Measurements from ENCODE around the gene SOX30. TPM values are rescaled to one million over a fixed set of nuclear protein-coding genes. Genes with fewer than 3 reads are reported as not detected.

The SOX30 gene
- total RNA-seq, 1 experiment from 2014 or later: 0.46 TPM

DNA sequence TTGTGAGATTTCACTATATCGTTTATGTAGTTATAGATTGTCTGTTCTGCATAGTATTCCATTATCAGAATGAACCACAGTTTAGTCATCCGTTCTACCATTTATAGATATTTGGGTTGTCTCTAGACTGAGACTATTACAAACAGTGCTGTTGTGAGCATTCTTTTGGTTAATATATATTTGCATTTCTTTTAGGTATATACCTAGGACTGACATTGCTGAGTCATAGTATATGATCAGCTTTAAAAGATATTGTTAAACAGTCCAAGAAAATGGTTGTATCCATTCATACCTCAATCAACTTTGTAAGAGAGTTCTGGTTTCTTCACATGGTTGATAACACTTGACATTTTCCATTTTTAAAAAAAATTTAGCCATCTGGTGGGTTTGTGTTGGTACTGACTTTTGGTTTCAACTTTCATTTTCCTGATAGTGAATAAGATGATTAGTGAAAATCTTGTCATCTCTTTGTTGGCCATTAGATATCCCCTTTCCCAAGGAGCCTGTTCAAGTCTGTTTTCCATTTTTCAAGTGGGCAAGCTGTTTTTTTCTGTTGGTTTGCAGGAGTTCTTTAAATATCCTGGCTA is 53.8 kb downstream of the SOX30 start:
- POLR2A ChIA-PET: no interaction called here
- no peaks in the 10 kb centered on the region for H3K36me3 Mint-ChIP-seq
- no peaks in the 10 kb centered on the region for H3K9me3 Mint-ChIP-seq
- no peak for ATAC-seq
- TF ChIP-seq, protein P1, sequence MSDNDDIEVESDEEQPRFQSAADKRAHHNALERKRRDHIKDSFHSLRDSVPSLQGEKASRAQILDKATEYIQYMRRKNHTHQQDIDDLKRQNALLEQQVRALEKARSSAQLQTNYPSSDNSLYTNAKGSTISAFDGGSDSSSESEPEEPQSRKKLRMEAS (CRISPR knock-in tag; IDR thresholded peaks at IDR 0.05): no peak
- TF ChIP-seq, protein P2, sequence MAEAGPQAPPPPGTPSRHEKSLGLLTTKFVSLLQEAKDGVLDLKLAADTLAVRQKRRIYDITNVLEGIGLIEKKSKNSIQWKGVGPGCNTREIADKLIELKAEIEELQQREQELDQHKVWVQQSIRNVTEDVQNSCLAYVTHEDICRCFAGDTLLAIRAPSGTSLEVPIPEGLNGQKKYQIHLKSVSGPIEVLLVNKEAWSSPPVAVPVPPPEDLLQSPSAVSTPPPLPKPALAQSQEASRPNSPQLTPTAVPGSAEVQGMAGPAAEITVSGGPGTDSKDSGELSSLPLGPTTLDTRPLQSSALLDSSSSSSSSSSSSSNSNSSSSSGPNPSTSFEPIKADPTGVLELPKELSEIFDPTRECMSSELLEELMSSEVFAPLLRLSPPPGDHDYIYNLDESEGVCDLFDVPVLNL (CRISPR knock-in tag; IDR thresholded peaks at IDR 0.05; ENCODE audit: borderline replicate concordance, low read depth): no peak
- TF ChIP-seq KAT7 (CRISPR knock-in tag; IDR thresholded peaks at IDR 0.05; ENCODE audit: borderline replicate concordance): no peak
- TF ChIP-seq SP1 (CRISPR knock-in tag; conservative IDR thresholded peaks at IDR 0.05): no peak
- TF ChIP-seq GRHL2 (CRISPR knock-in tag; IDR thresholded peaks at IDR 0.05; ENCODE audit: insufficient replicate concordance, severe bottlenecking): no peak
- no peak for TF ChIP-seq ZBTB21 (CRISPR knock-in tag; IDR thresholded peaks at IDR 0.05; ENCODE audit: borderline replicate concordance)
- no peak for TF ChIP-seq ZNF532 (CRISPR knock-in tag; IDR thresholded peaks at IDR 0.05; ENCODE audit: borderline replicate concordance)
- TF ChIP-seq SOX15 (CRISPR knock-in tag; IDR thresholded peaks at IDR 0.05): no peak
- no peak for TF ChIP-seq MYBL2 (CRISPR knock-in tag; IDR thresholded peaks at IDR 0.05)
- TF ChIP-seq NFE2L1 (CRISPR knock-in tag; IDR thresholded peaks at IDR 0.05): no peak
- H3K27me3 Mint-ChIP-seq (ENCODE audit: low read depth): no peaks in the 10 kb centered on the region
- CTCF ChIA-PET: no interaction called here
- no peak overlapping the region for H3K4me3 Mint-ChIP-seq
- no peak for DNase-seq (ENCODE audit: low spot score)
- peaks cover 1% of the 10 kb centered on the region; the same call in 1 of the 2 replicates for H3K4me1 Mint-ChIP-seq
- H3K27ac Mint-ChIP-seq: no peak overlapping the region

- peaks cover 6% of the 10 kb centered on the region for H3K4me1 Mint-ChIP-seq
- no peak overlapping the region for H3K4me3 Mint-ChIP-seq
- H3K36me3 Mint-ChIP-seq: no peaks in the 10 kb centered on the region
- ChIA-PET CTCF (no interaction called here), POLR2A (interaction anchor here (0.7 kb wide), 1 partner anchor 25 kb away, joined by 3 read pairs; no protein-coding TSS in a partner anchor)
- no peaks in the 10 kb centered on the region for H3K9me3 Mint-ChIP-seq
- no peak overlapping the region for H3K27ac Mint-ChIP-seq
- ATAC-seq: no peak
- H3K27me3 Mint-ChIP-seq (ENCODE audit: low read depth): no peaks in the 10 kb centered on the region
- no peak for DNase-seq (ENCODE audit: low spot score)
- TF ChIP-seq NFATC4 (CRISPR knock-in tag; IDR thresholded peaks at IDR 0.05) (no peak), ERG (CRISPR knock-in tag; IDR thresholded peaks at IDR 0.05) (no peak), AFF4 (CRISPR knock-in tag; IDR thresholded peaks at IDR 0.05; ENCODE audit: borderline replicate concordance) (no peak), PRRX2 (CRISPR knock-in tag; IDR thresholded peaks at IDR 0.05) (no peak), TP53 (CRISPR knock-in tag; IDR thresholded peaks at IDR 0.05) (no peak), ZNF138 (CRISPR knock-in tag; conservative IDR thresholded peaks at IDR 0.05) (no peak), ATF1 (CRISPR knock-in tag; IDR thresholded peaks at IDR 0.05) (no peak), ZNF263 (CRISPR knock-in tag; IDR thresholded peaks at IDR 0.05; ENCODE audit: low read depth) (no peak)
- TF ChIP-seq, protein P3, sequence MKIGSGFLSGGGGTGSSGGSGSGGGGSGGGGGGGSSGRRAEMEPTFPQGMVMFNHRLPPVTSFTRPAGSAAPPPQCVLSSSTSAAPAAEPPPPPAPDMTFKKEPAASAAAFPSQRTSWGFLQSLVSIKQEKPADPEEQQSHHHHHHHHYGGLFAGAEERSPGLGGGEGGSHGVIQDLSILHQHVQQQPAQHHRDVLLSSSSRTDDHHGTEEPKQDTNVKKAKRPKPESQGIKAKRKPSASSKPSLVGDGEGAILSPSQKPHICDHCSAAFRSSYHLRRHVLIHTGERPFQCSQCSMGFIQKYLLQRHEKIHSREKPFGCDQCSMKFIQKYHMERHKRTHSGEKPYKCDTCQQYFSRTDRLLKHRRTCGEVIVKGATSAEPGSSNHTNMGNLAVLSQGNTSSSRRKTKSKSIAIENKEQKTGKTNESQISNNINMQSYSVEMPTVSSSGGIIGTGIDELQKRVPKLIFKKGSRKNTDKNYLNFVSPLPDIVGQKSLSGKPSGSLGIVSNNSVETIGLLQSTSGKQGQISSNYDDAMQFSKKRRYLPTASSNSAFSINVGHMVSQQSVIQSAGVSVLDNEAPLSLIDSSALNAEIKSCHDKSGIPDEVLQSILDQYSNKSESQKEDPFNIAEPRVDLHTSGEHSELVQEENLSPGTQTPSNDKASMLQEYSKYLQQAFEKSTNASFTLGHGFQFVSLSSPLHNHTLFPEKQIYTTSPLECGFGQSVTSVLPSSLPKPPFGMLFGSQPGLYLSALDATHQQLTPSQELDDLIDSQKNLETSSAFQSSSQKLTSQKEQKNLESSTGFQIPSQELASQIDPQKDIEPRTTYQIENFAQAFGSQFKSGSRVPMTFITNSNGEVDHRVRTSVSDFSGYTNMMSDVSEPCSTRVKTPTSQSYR (CRISPR knock-in tag; IDR thresholded peaks at IDR 0.05): no peak
- TF ChIP-seq, protein P4, sequence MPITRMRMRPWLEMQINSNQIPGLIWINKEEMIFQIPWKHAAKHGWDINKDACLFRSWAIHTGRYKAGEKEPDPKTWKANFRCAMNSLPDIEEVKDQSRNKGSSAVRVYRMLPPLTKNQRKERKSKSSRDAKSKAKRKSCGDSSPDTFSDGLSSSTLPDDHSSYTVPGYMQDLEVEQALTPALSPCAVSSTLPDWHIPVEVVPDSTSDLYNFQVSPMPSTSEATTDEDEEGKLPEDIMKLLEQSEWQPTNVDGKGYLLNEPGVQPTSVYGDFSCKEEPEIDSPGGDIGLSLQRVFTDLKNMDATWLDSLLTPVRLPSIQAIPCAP (CRISPR knock-in tag; IDR thresholded peaks at IDR 0.05): no peak
Measured at GRCh38 chr5:157597277-157597676, 55.0 kb downstream of the SOX30 start.

Data from WTC11 (cell line).